ENCODE data around the gene NFYB. TPM values are rescaled to one million over a fixed set of nuclear protein-coding genes. Genes with fewer than 3 reads are reported as not detected.

The NFYB gene
- total and polyA plus RNA-seq, 9 of the 15 experiments (the other 6 are each of a cell fraction or from before 2014, with no cell fraction given), result 14.5 to 51.5 (median 32.3) TPM

GRCh38 chr12:104177336-104177662, 39.3 kb upstream of the NFYB start:
- H3K27ac ChIP-seq (ENCODE audit: extremely low read depth, low read depth, low read length), result no peak overlapping the region
- DNase-seq (ENCODE audit: extremely low read depth in 1 of 4, low spot score in 3 of 4) (no peak), FAIRE-seq (no peak), ATAC-seq (no peak)
- no TSS peak for BruUV-seq (replicated peaks)
- no peak overlapping the region; the same call in 1 of the 2 replicates for H3K4me2 ChIP-seq (ENCODE audit: insufficient read depth, low read length)
- CTCF ChIA-PET (ENCODE audit: low intra/inter-chr PET ratio), result no interaction called here
- peaks cover 10 to 18% of the 10 kb centered on the region in 2 experiments; a peak in 4 of 5 replicates for H3K4me1 ChIP-seq (replicated peaks in 1 of 2; ENCODE audit: control insufficient read depth in 2 of 2, insufficient read depth in 2 of 2, low read length in 2 of 2)
- POLR2A ChIA-PET, result interaction anchor here (0.7 to 1.0 kb wide), 4 partner anchors 10 to 111 kb away, joined by 3 to 5 read pairs (median 3); no protein-coding TSS in a partner anchor
- no peaks in the 10 kb centered on the region for H3K79me2 ChIP-seq (ENCODE audit: control insufficient read depth, insufficient read depth, low read length)
- no peaks in the 10 kb centered on the region for H4K20me1 ChIP-seq (replicated peaks; ENCODE audit: control insufficient read depth, insufficient read depth, low read length)
- no peak overlapping the region for H3K4me3 ChIP-seq
- H3K27me3 ChIP-seq (ENCODE audit: control insufficient read depth in 2 of 2, insufficient read depth in 2 of 2, low read length in 2 of 2), result no peaks in the 10 kb centered on the region
- H3K9me1 ChIP-seq (ENCODE audit: control insufficient read depth, insufficient read depth, low read length), result no peaks in the 10 kb centered on the region
- H3K9ac ChIP-seq (ENCODE audit: insufficient read depth in 1 of 2, low read depth in 2 of 2, low read length in 2 of 2), result no peak overlapping the region
- intact Hi-C loops (cut with micrococcal nuclease) (no loop called here), in situ Hi-C loops (cut with MboI) (no loop called here)
- TF ChIP-seq MAFG (tag; conservative IDR thresholded peaks at IDR 0.05) (no peak), NELFE (IDR thresholded peaks at IDR 0.05; ENCODE audit: insufficient read depth, insufficient read length) (no peak), SUPT5H (IDR thresholded peaks at IDR 0.05) (no peak), JUNB (CRISPR knock-in tag; conservative IDR thresholded peaks at IDR 0.05) (no peak)
- TF ChIP-seq, protein P1, sequence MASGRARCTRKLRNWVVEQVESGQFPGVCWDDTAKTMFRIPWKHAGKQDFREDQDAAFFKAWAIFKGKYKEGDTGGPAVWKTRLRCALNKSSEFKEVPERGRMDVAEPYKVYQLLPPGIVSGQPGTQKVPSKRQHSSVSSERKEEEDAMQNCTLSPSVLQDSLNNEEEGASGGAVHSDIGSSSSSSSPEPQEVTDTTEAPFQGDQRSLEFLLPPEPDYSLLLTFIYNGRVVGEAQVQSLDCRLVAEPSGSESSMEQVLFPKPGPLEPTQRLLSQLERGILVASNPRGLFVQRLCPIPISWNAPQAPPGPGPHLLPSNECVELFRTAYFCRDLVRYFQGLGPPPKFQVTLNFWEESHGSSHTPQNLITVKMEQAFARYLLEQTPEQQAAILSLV (tag; IDR thresholded peaks at IDR 0.05), result no peak
- H3K36me3 ChIP-seq (ENCODE audit: control insufficient read depth, insufficient read depth, low read length), result no peaks in the 10 kb centered on the region
- H2AFZ ChIP-seq (ENCODE audit: low read depth, low read length), result no peak overlapping the region
- 5% methylated on average over 2 of the region's 2 CpGs for WGBS (ENCODE audit: insufficient coverage, low coverage, missing lambda C conversion rate)
- H3K9me3 ChIP-seq (replicated peaks; ENCODE audit: control insufficient read depth, insufficient read depth, low read depth, low read length), result no peaks in the 10 kb centered on the region

GRCh38 chr12:104175726-104176247, 37.8 kb upstream of the NFYB start:
- H3K9me3 ChIP-seq (replicated peaks; ENCODE audit: control insufficient read depth, insufficient read depth, low read depth, low read length), result no peaks in the 10 kb centered on the region
- H3K79me2 ChIP-seq (ENCODE audit: control insufficient read depth, insufficient read depth, low read length), result no peaks in the 10 kb centered on the region
- ChIA-PET CTCF (ENCODE audit: low intra/inter-chr PET ratio) (no interaction called here), POLR2A (no interaction called here)
- H3K4me1 ChIP-seq (replicated peaks in 1 of 2; ENCODE audit: control insufficient read depth in 2 of 2, insufficient read depth in 2 of 2, low read length in 2 of 2), result peaks cover 12 to 26% of the 10 kb centered on the region in 2 experiments; a peak in 4 of 5 replicates
- no peaks in the 10 kb centered on the region for H3K27me3 ChIP-seq (ENCODE audit: control insufficient read depth in 2 of 2, insufficient read depth in 2 of 2, low read length in 2 of 2)
- H3K4me2 ChIP-seq (ENCODE audit: insufficient read depth, low read length), result no peak overlapping the region
- no peak overlapping the region for H3K4me3 ChIP-seq
- H3K27ac ChIP-seq (ENCODE audit: extremely low read depth, low read depth, low read length), result no peak overlapping the region
- no peak for DNase-seq (ENCODE audit: extremely low read depth in 1 of 4, low spot score in 3 of 4)
- H4K20me1 ChIP-seq (replicated peaks; ENCODE audit: control insufficient read depth, insufficient read depth, low read length), result no peaks in the 10 kb centered on the region
- intact Hi-C loops (cut with micrococcal nuclease) (no loop called here), in situ Hi-C loops (cut with MboI) (no loop called here)
- H3K9me1 ChIP-seq (ENCODE audit: control insufficient read depth, insufficient read depth, low read length), result no peaks in the 10 kb centered on the region
- TF ChIP-seq, protein P2, sequence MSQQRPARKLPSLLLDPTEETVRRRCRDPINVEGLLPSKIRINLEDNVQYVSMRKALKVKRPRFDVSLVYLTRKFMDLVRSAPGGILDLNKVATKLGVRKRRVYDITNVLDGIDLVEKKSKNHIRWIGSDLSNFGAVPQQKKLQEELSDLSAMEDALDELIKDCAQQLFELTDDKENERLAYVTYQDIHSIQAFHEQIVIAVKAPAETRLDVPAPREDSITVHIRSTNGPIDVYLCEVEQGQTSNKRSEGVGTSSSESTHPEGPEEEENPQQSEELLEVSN (IDR thresholded peaks at IDR 0.05; ENCODE audit: borderline replicate concordance in 1 of 2, extremely low read depth in 1 of 2, insufficient read depth in 1 of 2, insufficient read length in 1 of 2, low read depth in 1 of 2, low read length in 1 of 2, poor library complexity in 1 of 2, severe bottlenecking in 1 of 2), result peak in 1 of 2 experiments; percentile 19
- TF ChIP-seq KLF6 (CRISPR knock-in tag; IDR thresholded peaks at IDR 0.05; ENCODE audit: borderline replicate concordance) (no peak), ZFPM2 (CRISPR knock-in tag; IDR thresholded peaks at IDR 0.05) (no peak), JUN (IDR thresholded peaks at IDR 0.05; ENCODE audit: borderline replicate concordance, low read depth, low read length) (no peak), JUN (CRISPR knock-in tag; IDR thresholded peaks at IDR 0.05; ENCODE audit: borderline replicate concordance) (no peak)
- WGBS (ENCODE audit: insufficient coverage, low coverage, missing lambda C conversion rate), result 65% methylated on average over 10 of the region's 10 CpGs
- BruUV-seq (replicated peaks), result no TSS peak
- ATAC-seq, result no peak
- H3K9ac ChIP-seq (ENCODE audit: insufficient read depth in 1 of 2, low read depth in 2 of 2, low read length in 2 of 2), result no peak overlapping the region
- no peak overlapping the region for H2AFZ ChIP-seq (ENCODE audit: low read depth, low read length)
- no peak for FAIRE-seq
- no peaks in the 10 kb centered on the region for H3K36me3 ChIP-seq (ENCODE audit: control insufficient read depth, insufficient read depth, low read length)

Data from K562 (cell line).